ENCODE data around the gene SOD1. TPM values are rescaled to one million over a fixed set of nuclear protein-coding genes. Genes with fewer than 3 reads are reported as not detected.

SOD1 gene
- total RNA-seq, 1 donor from 2014 or later, result 160 TPM

DNA sequence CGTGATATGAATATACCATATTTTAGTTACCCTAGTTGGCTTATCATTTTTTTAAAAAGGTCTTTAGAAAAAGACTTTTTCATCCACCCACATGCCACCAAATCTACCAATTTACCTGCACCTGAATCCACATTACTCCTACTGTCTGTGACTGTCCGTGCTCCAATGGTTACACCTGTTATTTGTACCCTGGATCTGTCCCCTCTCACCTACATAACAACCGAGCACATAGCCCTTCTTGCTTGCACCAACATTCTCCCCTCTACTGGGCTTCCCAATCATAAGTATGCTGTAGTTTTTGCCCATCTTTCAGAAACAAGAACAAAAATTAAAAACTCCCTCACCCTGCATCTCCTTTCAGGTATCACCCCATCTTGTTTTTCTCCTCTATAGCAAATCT is 17.6 kb downstream of the SOD1 start:
- intact Hi-C loops (cut with DNase I), result no loop called here
- Histone ChIP-seq H3K4me1 (no peaks in the 10 kb centered on the region), H3K9me3 (no peaks in the 10 kb centered on the region), H3K27me3 (ENCODE audit: low read depth) (no peaks in the 10 kb centered on the region), H3K4me3 (no peak overlapping the region), H3K27ac (no peak overlapping the region), H3K36me3 (peaks cover 19% of the 10 kb centered on the region)
- DNase-seq (no peak), ATAC-seq (no peak)
- TF ChIP-seq, protein P1, sequence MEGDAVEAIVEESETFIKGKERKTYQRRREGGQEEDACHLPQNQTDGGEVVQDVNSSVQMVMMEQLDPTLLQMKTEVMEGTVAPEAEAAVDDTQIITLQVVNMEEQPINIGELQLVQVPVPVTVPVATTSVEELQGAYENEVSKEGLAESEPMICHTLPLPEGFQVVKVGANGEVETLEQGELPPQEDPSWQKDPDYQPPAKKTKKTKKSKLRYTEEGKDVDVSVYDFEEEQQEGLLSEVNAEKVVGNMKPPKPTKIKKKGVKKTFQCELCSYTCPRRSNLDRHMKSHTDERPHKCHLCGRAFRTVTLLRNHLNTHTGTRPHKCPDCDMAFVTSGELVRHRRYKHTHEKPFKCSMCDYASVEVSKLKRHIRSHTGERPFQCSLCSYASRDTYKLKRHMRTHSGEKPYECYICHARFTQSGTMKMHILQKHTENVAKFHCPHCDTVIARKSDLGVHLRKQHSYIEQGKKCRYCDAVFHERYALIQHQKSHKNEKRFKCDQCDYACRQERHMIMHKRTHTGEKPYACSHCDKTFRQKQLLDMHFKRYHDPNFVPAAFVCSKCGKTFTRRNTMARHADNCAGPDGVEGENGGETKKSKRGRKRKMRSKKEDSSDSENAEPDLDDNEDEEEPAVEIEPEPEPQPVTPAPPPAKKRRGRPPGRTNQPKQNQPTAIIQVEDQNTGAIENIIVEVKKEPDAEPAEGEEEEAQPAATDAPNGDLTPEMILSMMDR (IDR thresholded peaks at IDR 0.05), result no peak

GRCh38 chr21:31678478-31678877 is 19.0 kb downstream of the SOD1 start:
- H3K27ac ChIP-seq, result no peak overlapping the region
- TF ChIP-seq, protein P1 (IDR thresholded peaks at IDR 0.05), result no peak
- no peaks in the 10 kb centered on the region for H3K9me3 ChIP-seq
- intact Hi-C loops (cut with DNase I), result no loop called here
- DNase-seq, result no peak
- H3K27me3 ChIP-seq (ENCODE audit: low read depth), result no peaks in the 10 kb centered on the region
- peaks cover 32% of the 10 kb centered on the region for H3K36me3 ChIP-seq
- no peak overlapping the region for H3K4me3 ChIP-seq
- no peak for ATAC-seq
- H3K4me1 ChIP-seq, result no peaks in the 10 kb centered on the region

DNA sequence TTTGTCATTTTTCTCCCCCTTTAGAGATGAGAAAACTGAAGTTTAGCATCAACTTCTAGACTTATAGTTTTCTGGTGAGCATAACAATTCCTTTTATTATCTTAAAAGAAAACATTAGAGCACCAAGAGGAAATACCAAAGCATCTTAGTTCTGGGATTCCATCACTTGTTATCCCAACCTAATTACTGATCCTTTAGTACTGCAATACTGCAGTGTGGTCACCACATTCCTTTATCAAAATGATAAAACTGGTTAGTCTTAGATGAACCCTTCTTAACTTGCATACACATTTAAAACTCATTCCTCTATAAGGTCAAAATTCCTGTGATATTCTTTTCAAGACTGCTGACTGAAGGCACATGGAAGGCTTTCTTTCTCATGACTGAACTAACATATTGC is 23.1 kb downstream of the SOD1 start:
- no peak for ATAC-seq

GRCh38 chr21:31683029-31683428 is 23.5 kb downstream of the SOD1 start:
- DNase-seq (no peak), ATAC-seq (no peak)
- H3K4me1 ChIP-seq, result no peaks in the 10 kb centered on the region
- no peak overlapping the region for H3K27ac ChIP-seq
- no peaks in the 10 kb centered on the region for H3K9me3 ChIP-seq
- H3K4me3 ChIP-seq, result no peak overlapping the region
- peaks cover 70% of the 10 kb centered on the region for H3K36me3 ChIP-seq
- intact Hi-C loops (cut with DNase I), result no loop called here
- no peaks in the 10 kb centered on the region for H3K27me3 ChIP-seq (ENCODE audit: low read depth)
- TF ChIP-seq, protein P1 (IDR thresholded peaks at IDR 0.05), result no peak

More for the DNA sequence above, 23.1 kb downstream of the SOD1 start:
- DNase-seq, result no peak
- Histone ChIP-seq H3K27me3 (ENCODE audit: low read depth) (no peaks in the 10 kb centered on the region), H3K27ac (no peak overlapping the region), H3K9me3 (no peaks in the 10 kb centered on the region), H3K4me1 (no peaks in the 10 kb centered on the region), H3K4me3 (no peak overlapping the region), H3K36me3 (peaks cover 69% of the 10 kb centered on the region)
- TF ChIP-seq, protein P1 (IDR thresholded peaks at IDR 0.05), result no peak
- intact Hi-C loops (cut with DNase I), result no loop called here

DNA sequence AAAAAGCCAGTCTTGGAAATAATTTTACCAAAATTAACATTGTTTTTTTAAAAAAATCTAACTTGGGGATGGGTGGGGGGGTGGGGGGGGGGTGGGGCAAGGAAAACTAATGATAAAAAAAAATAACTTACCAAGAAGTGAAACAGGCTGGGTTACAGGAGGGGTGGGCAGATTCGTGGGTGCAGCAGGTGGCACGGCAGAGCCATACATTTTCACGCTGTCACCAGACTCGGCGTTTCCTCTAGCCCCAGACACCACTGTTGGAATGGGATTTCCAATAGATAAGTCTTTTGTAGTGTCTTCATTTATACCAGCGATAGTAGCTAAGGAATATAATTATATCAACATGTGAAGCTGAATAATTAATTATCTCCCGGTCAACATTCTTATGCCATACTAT is 25.4 kb downstream of the SOD1 start:
- intact Hi-C loops (cut with DNase I), result no loop called here

More for the DNA sequence above, 25.4 kb downstream of the SOD1 start:
- no peaks in the 10 kb centered on the region for H3K9me3 ChIP-seq
- peaks cover 81% of the 10 kb centered on the region for H3K36me3 ChIP-seq
- TF ChIP-seq, protein P1 (IDR thresholded peaks at IDR 0.05), result no peak
- H3K4me1 ChIP-seq, result no peaks in the 10 kb centered on the region
- DNase-seq, result no peak
- no peak for ATAC-seq
- no peaks in the 10 kb centered on the region for H3K27me3 ChIP-seq (ENCODE audit: low read depth)
- no peak overlapping the region for H3K4me3 ChIP-seq
- H3K27ac ChIP-seq, result no peak overlapping the region
